Mucosa of descending colon (tissue), 3 donors: ENCODE measurements around the gene HOXC11. TPM values are rescaled to one million over a fixed set of nuclear protein-coding genes. Genes with fewer than 3 reads are reported as not detected.

Experiments used
- ATAC-seq: fragments of 200-7000 bp; cut with Tn5 transposase; one replicate; pipeline ENCODE4 v1.9.1; 2020; ENCODE audit warnings: mild to moderate bottlenecking, moderate library complexity
- DNase-seq, 3 donors: peaks; one replicate each; pipeline ENCODE4 v3.0.0-alpha.2; 2020
- H3K36me3 ChIP-seq: fragments of 200-600 bp; one replicate; pipeline ENCODE4 v1.8.0; 2021; ENCODE audit warnings: low read depth, mild to moderate bottlenecking
- H3K4me1 ChIP-seq: fragments of 200-600 bp; one replicate; pipeline ENCODE4 v1.8.0; 2021; ENCODE audit warnings: low read depth, mild to moderate bottlenecking
- H3K4me3 ChIP-seq: fragments of 200-600 bp; one replicate; pipeline ENCODE4 v1.8.0; 2021; ENCODE audit warnings: mild to moderate bottlenecking
- H3K9me3 ChIP-seq: fragments of 200-600 bp; one replicate; pipeline ENCODE4 v1.8.0; 2021; ENCODE audit warnings: mild to moderate bottlenecking
- intact Hi-C, 2 donors: fragments of 100-400 bp; cut with DNase I in 1 of 2; cut with micrococcal nuclease in 1 of 2; formaldehyde crosslinking; loops; one replicate each; pipeline versions ENCODE4 v1.11.0 to v1.11.1; 2022; cut with DNase I, micrococcal nuclease
- total RNA-seq, 3 donors: library from RNA; stranded (reverse); fragmentation: NEBNext Ultra II Directional in 2 of 3; extraction: Animal tissue kit (Norgen Biotek cat#: 25700) in 2 of 3; gene quantifications; one replicate each; pipeline versions ENCODE4 v1.2.1 to v1.2.4, GENCODE V29; 2021 to 2023
- TF ChIP-seq, protein P1 (sequence below): fragments of 200-600 bp; IDR thresholded peaks from one replicate; pipeline ENCODE4 v1.8.0; 2022; ENCODE audit warnings: antibody characterized with exemption, mild to moderate bottlenecking
- donor health status: DM: no; HTN: no; CAD: no; lungs with moderate emphysema.
- donor health status: DM: no; HTN: no; CAD: no.
- donor health status: DM: no; HTN: yes; CAD: no.

HOXC11 gene
- total RNA-seq, 3 donors from 2014 or later, result not detected

DNA sequence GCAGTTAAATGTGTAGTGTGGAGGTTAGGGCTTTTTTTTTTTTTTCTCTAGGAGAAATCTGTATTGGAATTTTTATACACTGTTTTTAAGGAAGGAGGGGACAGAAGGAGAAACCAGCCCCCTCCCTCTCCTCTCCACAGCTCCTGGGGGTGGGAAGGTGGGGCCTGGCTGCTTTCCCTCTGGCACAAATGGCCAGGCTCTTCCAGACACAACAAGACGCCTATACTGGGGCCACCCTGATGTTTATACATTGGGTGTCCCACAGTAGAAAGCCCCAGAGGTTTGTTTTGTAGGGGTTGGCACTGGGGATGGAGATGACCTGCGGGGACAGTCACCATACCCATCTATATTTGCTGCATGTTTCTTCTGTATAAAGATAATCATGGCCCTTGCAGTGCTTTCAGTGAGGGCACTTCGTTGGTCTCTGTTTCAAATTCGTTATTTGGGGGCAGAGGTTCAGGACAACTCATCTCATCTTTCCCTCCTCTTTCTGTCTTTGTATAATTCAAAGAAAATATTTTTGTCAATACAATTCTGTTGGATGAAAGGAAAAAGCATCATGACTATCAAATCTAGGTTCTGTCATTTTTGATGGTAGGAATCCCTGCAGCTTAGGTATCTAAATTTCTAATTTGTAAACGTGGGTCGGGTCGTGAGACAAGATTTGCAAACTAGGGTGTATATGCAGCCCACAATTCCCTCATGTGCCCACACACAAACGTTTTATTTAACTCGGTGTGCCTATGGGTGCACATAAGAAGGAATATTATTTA is 4.1 kb downstream of the HOXC11 start:
- ATAC-seq (no peak), DNase-seq (no peak)
- intact Hi-C loops, result no loop called here
- TF ChIP-seq, protein P1, sequence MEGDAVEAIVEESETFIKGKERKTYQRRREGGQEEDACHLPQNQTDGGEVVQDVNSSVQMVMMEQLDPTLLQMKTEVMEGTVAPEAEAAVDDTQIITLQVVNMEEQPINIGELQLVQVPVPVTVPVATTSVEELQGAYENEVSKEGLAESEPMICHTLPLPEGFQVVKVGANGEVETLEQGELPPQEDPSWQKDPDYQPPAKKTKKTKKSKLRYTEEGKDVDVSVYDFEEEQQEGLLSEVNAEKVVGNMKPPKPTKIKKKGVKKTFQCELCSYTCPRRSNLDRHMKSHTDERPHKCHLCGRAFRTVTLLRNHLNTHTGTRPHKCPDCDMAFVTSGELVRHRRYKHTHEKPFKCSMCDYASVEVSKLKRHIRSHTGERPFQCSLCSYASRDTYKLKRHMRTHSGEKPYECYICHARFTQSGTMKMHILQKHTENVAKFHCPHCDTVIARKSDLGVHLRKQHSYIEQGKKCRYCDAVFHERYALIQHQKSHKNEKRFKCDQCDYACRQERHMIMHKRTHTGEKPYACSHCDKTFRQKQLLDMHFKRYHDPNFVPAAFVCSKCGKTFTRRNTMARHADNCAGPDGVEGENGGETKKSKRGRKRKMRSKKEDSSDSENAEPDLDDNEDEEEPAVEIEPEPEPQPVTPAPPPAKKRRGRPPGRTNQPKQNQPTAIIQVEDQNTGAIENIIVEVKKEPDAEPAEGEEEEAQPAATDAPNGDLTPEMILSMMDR, result no peak
- Histone ChIP-seq H3K4me3 (no peak overlapping the region), H3K9me3 (peaks cover 6% of the 10 kb centered on the region), H3K36me3 (no peaks in the 10 kb centered on the region), H3K4me1 (peaks cover 8% of the 10 kb centered on the region)

DNA sequence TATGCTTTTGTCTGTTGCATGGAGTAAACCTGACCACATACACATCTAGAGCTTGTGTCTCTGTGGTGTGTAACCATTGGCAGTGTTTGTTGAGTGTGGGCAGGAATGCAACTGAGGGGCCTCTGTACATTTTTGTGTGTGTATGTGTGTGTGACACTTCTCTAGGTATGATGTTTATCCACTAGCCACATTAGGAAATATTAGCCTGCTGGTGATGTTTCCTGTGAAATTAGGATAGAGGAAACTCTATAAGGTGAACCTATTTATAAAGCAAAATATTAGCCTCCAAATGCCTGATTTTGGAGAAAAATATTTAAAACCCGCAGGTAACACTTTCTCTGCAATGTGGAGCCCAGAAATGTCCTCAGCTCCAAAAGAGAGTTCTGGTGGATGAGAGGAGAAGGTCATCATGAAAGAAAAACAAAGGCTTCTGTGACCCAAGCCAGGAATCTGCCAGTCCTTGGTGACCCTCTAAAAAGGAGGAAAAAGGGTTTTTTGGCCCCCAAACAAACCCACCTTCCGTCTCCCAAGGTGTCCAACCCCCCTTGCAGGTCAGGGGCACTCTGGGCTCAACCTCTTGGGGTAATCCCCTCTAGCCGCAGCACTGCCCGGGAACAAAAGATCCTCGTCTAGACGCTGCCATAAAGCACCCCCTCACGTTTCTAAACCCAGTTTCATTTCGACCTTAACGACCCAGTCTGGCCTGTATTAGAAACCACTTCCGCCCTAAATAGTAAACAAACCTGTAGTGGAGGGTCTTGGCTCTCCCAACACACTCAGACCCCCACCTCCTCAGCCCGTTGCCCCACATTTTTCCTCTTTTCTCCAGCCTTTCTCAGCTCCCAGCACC is 4.9 kb downstream of the HOXC11 start:
- H3K36me3 ChIP-seq, result no peaks in the 10 kb centered on the region
- TF ChIP-seq, protein P1, result no peak
- H3K4me1 ChIP-seq, result peaks cover 8% of the 10 kb centered on the region
- H3K4me3 ChIP-seq, result no peak overlapping the region
- peaks cover 6% of the 10 kb centered on the region for H3K9me3 ChIP-seq
- ATAC-seq (no peak), DNase-seq (no peak)
- intact Hi-C loops, result no loop called here

DNA sequence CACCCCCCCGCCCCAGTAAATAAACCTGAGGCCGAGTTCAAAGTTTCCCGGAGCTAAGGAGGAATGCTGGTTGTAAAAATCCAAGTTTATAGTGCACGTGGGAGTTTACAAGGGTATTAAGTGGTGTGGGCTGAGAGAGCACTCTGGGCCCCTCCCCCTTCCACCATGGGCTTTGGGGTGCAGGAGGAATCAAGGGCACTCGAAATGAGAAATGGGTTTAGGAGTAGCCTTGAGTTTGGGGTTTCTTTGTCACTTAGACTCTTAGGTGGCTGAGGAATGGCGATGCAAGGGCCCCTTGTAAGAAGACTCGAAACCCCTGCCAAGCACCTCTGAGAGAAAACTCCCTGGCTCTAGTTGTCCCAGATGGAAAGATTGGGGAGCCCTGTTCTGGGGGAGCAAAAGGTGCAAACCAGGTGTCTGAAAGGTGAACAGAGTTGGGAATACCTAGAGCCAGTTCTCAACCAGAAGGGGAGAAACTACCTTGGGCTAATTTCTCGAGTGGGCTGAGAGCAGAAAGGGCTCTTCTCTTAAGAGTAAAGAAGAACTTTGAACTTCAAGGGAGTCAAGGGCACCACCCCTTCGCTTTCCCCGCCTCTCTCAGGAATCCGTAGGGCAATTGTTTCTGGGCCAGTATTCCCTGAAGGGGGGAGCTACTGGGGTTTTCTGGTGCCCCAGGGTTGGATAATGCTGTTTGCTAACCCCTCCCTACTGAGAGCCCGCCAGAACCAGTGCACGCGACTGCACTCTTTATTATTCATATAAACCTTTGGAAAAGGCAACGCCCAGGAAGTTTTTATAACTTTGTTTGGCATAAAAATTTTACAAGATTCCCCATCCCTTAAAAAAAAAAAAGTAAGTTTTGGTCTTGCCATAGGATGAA is 5.8 kb downstream of the HOXC11 start:
- intact Hi-C loops, result no loop called here
- ATAC-seq, result peak; percentile 83
- Histone ChIP-seq H3K4me1 (peaks cover 8% of the 10 kb centered on the region), H3K9me3 (peaks cover 6% of the 10 kb centered on the region), H3K36me3 (no peaks in the 10 kb centered on the region), H3K4me3 (no peak overlapping the region)
- DNase-seq, result peak in 1 of 3 donors; percentile 58
- TF ChIP-seq, protein P1, result no peak

DNA sequence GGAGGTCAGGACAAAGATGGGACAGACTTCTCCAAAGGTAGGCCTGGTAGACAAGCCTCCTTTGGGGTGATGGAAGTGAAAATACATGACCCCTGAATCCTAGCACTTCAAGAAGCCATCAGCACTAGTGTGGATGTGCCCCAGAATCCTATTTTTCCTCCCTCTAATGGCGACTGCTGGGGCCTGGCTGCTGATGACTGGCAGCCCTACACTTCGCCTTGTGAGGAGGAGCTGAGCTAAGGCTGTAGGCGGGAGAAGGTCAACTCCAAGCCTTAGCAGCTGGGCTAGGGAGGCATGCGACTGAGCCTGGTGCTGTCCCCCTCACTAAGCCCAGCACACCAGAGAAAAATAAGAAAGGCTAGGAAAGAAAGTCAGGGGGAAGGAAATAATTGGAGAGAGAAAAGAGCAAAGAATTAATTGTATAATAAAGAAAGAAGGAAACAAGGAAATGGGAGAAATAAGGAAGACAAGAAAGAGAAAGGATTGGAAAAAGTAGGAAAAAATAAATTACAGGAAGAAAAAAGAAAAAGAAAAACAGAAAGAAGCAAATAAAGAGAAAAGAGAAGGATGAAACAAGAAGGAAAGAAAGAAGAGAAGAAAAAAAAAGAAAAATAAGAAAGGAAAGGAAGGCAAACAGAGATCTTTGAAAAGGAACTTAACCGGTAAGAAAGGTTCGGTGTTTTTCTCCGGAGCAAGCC is 7.3 kb downstream of the HOXC11 start:
- H3K4me1 ChIP-seq, result peaks cover 5% of the 10 kb centered on the region
- TF ChIP-seq, protein P1, result no peak
- intact Hi-C loops, result no loop called here
- no peak for DNase-seq
- no peak overlapping the region for H3K4me3 ChIP-seq
- no peak for ATAC-seq
- H3K36me3 ChIP-seq, result no peaks in the 10 kb centered on the region
- peaks cover 6% of the 10 kb centered on the region for H3K9me3 ChIP-seq
